Chondrocyte (in vitro differentiated cells): Measurements from ENCODE around the gene CACNA1S. TPM values are rescaled to one million over a fixed set of nuclear protein-coding genes. Genes with fewer than 3 reads are reported as not detected.

Experiments
- DNase-seq: peaks from one replicate; pipeline ENCODE4 v3.0.0; 2021; ENCODE audit warnings: mixed read lengths, low spot score
- H3K27ac Mint-ChIP-seq: one replicate; pipeline ENCODE4 v1.8.0; 2021; ENCODE audit warnings: mild to moderate bottlenecking, moderate library complexity, mixed read lengths; ENCODE audit not compliant: unreplicated experiment
- H3K27me3 Mint-ChIP-seq: 2 replicates; pipeline ENCODE4 v1.8.0; 2021; ENCODE audit warnings: low read depth, mixed read lengths
- H3K36me3 Mint-ChIP-seq: 2 replicates; pipeline ENCODE4 v1.8.0; 2021; ENCODE audit warnings: low read depth, mixed read lengths
- H3K4me1 Mint-ChIP-seq: 2 replicates; pipeline ENCODE4 v1.8.0; 2021; ENCODE audit warnings: low read depth, mild to moderate bottlenecking, mixed read lengths
- H3K4me3 Mint-ChIP-seq: one replicate; pipeline ENCODE4 v1.8.0; 2021; ENCODE audit warnings: mild to moderate bottlenecking, moderate library complexity, mixed read lengths; ENCODE audit not compliant: unreplicated experiment
- H3K9me3 Mint-ChIP-seq: 2 replicates; pipeline ENCODE4 v1.8.0; 2021; ENCODE audit warnings: low read depth, mixed read lengths
- total RNA-seq: library from RNA; stranded (reverse); gene quantifications from 3 replicates; pipeline ENCODE4 v1.2.1, GENCODE V29; 2021
- TF ChIP-seq, protein P1 (sequence below): fragments of 200-600 bp; sonication (generic); IDR thresholded peaks from 2 replicates; pipeline ENCODE4 v1.5.0; 2021; ENCODE audit warnings: antibody characterized with exemption, mild to moderate bottlenecking, moderate library complexity

Gene CACNA1S
- total RNA-seq, 1 donor from 2014 or later: 0.40 TPM

DNA sequence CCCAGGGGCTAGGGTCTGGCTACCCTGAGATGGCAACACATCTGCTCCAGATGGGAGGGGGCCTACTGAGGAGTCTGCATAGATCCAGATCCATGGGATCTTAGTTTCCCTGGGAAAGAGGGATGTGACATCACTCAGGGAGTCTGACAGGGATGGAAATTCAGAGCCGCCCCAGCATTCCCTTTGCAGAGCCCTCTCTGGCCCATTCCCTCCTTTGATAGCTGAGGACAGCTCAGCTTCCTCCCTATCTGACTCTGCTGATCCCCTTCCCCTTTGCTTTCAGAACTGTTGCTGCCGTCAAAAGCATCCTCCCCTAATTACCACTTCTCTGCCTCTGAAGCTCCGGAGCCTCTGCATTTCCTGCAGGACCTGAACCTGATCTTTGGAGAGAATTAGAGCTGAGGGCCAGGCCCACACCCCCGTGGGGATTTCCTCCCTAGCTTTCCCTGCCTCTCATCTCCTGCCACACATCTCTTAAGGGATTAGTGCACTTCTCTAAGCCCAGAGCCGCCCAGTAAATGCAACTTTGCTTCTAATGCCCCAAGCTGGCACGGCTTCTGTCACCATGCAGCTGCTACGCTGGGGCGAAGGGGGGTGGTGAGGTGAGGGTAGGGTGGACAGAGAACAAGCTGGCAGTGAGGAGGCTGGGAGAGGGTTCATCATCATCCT is 24.3 kb upstream of the CACNA1S start:
- Mint-ChIP-seq H3K4me3 (no peak overlapping the region), H3K9me3 (no peaks in the 10 kb centered on the region), H3K4me1 (peaks cover 28% of the 10 kb centered on the region), H3K27me3 (no peaks in the 10 kb centered on the region), H3K27ac (no peak overlapping the region), H3K36me3 (peaks cover 18% of the 10 kb centered on the region)
- TF ChIP-seq, protein P1, sequence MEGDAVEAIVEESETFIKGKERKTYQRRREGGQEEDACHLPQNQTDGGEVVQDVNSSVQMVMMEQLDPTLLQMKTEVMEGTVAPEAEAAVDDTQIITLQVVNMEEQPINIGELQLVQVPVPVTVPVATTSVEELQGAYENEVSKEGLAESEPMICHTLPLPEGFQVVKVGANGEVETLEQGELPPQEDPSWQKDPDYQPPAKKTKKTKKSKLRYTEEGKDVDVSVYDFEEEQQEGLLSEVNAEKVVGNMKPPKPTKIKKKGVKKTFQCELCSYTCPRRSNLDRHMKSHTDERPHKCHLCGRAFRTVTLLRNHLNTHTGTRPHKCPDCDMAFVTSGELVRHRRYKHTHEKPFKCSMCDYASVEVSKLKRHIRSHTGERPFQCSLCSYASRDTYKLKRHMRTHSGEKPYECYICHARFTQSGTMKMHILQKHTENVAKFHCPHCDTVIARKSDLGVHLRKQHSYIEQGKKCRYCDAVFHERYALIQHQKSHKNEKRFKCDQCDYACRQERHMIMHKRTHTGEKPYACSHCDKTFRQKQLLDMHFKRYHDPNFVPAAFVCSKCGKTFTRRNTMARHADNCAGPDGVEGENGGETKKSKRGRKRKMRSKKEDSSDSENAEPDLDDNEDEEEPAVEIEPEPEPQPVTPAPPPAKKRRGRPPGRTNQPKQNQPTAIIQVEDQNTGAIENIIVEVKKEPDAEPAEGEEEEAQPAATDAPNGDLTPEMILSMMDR: no peak
- no peak for DNase-seq

DNA sequence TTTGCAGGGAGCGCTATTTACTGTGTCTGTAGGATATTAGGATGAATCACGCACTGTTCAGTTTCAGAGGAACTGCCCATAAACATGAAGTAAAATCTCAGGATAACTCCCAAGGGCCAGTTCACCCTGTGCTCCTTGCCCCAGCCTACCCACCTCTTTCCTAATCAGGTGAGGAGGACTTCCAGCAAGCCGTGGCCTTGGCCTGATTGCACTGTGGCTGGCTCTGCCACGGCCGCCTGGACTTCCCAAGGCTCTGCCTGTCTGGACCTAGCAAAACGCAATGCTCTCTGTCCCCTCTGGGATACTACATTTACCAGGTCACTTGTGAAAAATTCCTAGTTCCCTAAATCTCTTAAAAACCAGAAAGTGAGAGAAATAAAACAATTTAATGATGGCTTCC is 22.2 kb upstream of the CACNA1S start:
- TF ChIP-seq, protein P1: no peak
- Mint-ChIP-seq H3K36me3 (peaks cover 15% of the 10 kb centered on the region), H3K27me3 (no peaks in the 10 kb centered on the region), H3K9me3 (peaks cover 3% of the 10 kb centered on the region), H3K4me3 (no peak overlapping the region), H3K4me1 (peaks cover 25% of the 10 kb centered on the region), H3K27ac (no peak overlapping the region)
- no peak for DNase-seq

DNA sequence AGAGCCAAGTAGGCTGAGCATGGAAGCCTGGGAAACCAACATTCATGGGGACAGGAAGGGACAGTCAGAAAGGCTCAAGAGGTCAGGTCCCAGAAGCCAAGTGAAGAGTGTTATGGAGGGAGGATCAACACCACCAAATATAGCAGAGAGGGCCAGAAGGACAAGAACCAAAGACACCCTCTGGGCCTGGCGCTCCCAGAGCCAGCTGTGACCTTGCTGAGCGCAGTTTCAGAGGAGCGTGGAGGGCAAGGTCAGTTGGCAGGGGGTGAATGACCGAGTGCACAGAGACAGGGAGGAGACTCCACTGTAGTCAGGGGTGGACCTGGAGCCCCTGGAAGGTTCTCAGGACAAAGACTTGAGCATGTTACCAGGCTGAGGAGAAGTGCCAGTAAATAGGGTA is 19.2 kb upstream of the CACNA1S start:
- Mint-ChIP-seq H3K4me3 (no peak overlapping the region), H3K9me3 (peaks cover 3% of the 10 kb centered on the region)

DNA sequence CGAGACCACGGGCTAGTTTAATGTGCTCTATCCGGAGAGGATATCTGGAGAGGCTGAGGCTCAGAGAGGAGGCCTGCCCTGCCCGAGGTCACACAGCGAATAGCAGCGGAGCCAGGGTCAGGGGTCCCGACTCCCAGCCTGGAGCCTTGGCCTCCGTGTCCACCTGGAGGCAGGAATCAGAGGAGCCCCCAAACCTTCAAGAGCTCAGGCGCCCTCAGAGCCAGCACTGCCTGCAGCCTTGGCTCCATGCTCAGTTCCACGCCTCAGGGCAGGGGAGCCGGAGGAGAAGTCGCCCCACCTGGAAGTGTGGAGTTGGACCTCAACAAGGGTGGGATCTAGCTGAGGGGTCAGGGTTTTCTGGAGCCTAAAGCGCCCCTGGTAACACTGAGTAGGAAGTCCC is 16.7 kb upstream of the CACNA1S start:
- no peak overlapping the region for H3K27ac Mint-ChIP-seq
- H3K27me3 Mint-ChIP-seq: peaks cover 4% of the 10 kb centered on the region
- no peak overlapping the region for H3K4me3 Mint-ChIP-seq
- peaks cover 7% of the 10 kb centered on the region for H3K36me3 Mint-ChIP-seq
- H3K4me1 Mint-ChIP-seq: peaks cover 6% of the 10 kb centered on the region
- no peak for DNase-seq
- TF ChIP-seq, protein P1: no peak
- peaks cover 3% of the 10 kb centered on the region for H3K9me3 Mint-ChIP-seq

More for the DNA sequence above, 19.2 kb upstream of the CACNA1S start:
- Mint-ChIP-seq H3K27me3 (no peaks in the 10 kb centered on the region), H3K27ac (no peak overlapping the region), H3K4me1 (peaks cover 6% of the 10 kb centered on the region), H3K36me3 (peaks cover 15% of the 10 kb centered on the region)
- no peak for DNase-seq
- TF ChIP-seq, protein P1: no peak

DNA sequence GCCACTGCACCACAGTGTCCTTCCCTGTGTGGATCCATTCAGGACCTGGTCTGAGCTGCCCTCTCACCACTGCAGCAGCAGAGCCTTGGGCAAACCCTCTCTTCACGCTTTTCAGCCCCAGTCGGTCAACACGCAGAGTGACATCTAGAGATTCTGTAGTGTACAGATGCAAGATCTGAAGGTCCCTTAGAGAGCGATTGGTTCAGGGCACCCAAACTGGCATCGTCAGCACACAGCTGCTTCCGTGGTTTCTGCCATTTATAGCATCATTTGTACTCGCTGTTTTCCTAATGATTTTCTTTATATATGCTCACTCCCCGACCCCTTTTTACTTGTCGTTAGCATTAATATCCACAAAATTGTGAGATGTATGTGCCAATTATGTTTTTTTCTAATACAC is 16.2 kb upstream of the CACNA1S start:
- H3K27ac Mint-ChIP-seq: no peak overlapping the region
- peaks cover 4% of the 10 kb centered on the region for H3K36me3 Mint-ChIP-seq
- peaks cover 3% of the 10 kb centered on the region for H3K9me3 Mint-ChIP-seq
- H3K27me3 Mint-ChIP-seq: peaks cover 8% of the 10 kb centered on the region
- no peak for DNase-seq
- H3K4me1 Mint-ChIP-seq: peaks cover 6% of the 10 kb centered on the region
- H3K4me3 Mint-ChIP-seq: no peak overlapping the region
- TF ChIP-seq, protein P1: no peak
